ENCODE data around the gene RESF1. TPM values are rescaled to one million over a fixed set of nuclear protein-coding genes. Genes with fewer than 3 reads are reported as not detected.
A peak's percentile ranks its signal among the peaks of the same experiment; 100 is the strongest.

RESF1 gene
- total RNA-seq, 2 experiments from 2014 or later: 112 to 126 TPM

DNA sequence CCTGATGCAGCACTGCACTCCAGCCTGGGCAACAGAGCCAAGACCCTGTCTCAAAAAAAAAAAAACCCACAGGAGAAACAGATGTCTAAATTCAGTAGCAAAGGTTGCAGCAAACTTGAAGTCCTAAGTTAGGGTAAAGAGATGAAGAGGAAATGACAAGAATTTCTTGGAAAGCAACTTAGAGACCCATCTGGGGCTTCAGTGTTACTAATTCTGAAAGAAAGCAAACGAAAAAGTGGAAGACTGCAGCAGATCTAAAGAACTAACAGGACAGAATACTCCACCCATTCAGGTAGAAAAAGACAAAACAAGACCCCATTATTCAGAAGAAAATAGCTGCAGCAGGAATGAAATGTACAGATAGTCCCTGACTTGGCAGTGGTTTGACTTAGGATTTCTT lies 31.9 kb downstream of the RESF1 start:
- Mint-ChIP-seq H3K27me3 (ENCODE audit: low read depth) (no peaks in the 10 kb centered on the region), H3K4me3 (peak overlapping the region; percentile 5), H3K36me3 (ENCODE audit: low read depth) (peaks cover 83% of the 10 kb centered on the region), H3K27ac (peak overlapping the region; percentile 84), H3K4me1 (ENCODE audit: low read depth) (peaks cover 34% of the 10 kb centered on the region), H3K9me3 (ENCODE audit: insufficient read depth) (peaks cover 21% of the 10 kb centered on the region)
- peak; percentile 63 for ATAC-seq
- no peak for DNase-seq
- ChIA-PET POLR2A (interaction anchor here (1.8 to 3.5 kb wide), 2 partner anchors 12 to 32 kb away, joined by 4 to 15 read pairs; partner anchors contain the start of gene RESF1), CTCF (interaction anchor here (1.5 kb wide), 1 partner anchor 31 kb away, joined by 5 read pairs; the partner anchor contains the start of gene RESF1)

DNA sequence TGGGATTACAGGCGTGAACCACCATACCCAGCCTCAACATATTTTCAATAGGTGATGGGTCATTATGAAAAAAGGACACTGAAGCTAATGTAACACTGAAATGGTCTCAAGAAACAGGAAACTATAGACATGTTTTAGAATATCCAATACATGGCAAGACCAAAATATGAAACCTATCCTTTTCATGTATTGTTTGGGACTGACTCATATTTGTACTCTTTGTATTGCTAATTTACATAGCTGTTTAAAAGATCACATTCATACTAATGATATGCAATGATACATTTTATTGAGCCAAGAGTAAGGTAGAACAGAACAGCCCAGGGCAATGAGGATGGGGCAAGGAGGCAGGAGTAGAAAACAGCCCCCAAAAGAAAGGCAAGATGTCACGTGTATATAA lies 32.6 kb downstream of the RESF1 start:
- H3K27ac Mint-ChIP-seq: peak overlapping the region; percentile 84
- no peaks in the 10 kb centered on the region for H3K27me3 Mint-ChIP-seq (ENCODE audit: low read depth)
- H3K36me3 Mint-ChIP-seq (ENCODE audit: low read depth): peaks cover 77% of the 10 kb centered on the region
- DNase-seq (no peak), ATAC-seq (no peak)
- ChIA-PET POLR2A (interaction anchor here (1.8 to 3.5 kb wide), 2 partner anchors 11 to 32 kb away, joined by 4 to 15 read pairs; partner anchors contain the start of gene RESF1), CTCF (interaction anchor here (0.7 to 1.5 kb wide), 3 partner anchors 11 to 69 kb away, joined by 3 to 5 read pairs (median 4); partner anchors contain the start of gene RESF1)
- no peak overlapping the region for H3K4me3 Mint-ChIP-seq
- peaks cover 14% of the 10 kb centered on the region for H3K9me3 Mint-ChIP-seq (ENCODE audit: insufficient read depth)
- H3K4me1 Mint-ChIP-seq (ENCODE audit: low read depth): peaks cover 33% of the 10 kb centered on the region

DNA sequence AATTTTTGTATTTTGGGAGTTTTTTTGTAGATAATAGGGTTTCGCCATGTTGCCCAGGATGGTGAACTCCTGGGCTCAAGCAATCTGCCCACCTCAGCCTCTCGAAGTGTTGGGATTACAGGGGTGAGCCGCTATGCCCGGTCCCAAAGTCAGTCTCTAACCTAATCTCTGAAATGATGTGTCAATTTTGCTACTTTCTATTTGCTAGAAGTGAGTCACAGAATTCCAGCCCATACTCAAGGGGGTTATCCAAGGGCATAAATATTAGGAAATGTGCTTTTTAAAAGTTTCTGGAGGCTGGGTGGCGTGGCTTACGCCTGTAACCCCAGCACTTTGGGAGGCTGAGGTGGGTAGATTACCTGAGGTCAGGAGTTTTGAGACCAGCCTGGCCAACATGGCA lies 40.5 kb downstream of the RESF1 start:
- H3K4me3 Mint-ChIP-seq: no peak overlapping the region
- no peaks in the 10 kb centered on the region for H3K27me3 Mint-ChIP-seq (ENCODE audit: low read depth)
- peaks cover 46% of the 10 kb centered on the region for H3K36me3 Mint-ChIP-seq (ENCODE audit: low read depth)
- H3K27ac Mint-ChIP-seq: no peak overlapping the region
- DNase-seq (no peak), ATAC-seq (no peak)
- POLR2A ChIA-PET: no interaction called here
- H3K9me3 Mint-ChIP-seq (ENCODE audit: insufficient read depth): no peaks in the 10 kb centered on the region
- no peaks in the 10 kb centered on the region for H3K4me1 Mint-ChIP-seq (ENCODE audit: low read depth)
- CTCF ChIA-PET: no interaction called here

DNA sequence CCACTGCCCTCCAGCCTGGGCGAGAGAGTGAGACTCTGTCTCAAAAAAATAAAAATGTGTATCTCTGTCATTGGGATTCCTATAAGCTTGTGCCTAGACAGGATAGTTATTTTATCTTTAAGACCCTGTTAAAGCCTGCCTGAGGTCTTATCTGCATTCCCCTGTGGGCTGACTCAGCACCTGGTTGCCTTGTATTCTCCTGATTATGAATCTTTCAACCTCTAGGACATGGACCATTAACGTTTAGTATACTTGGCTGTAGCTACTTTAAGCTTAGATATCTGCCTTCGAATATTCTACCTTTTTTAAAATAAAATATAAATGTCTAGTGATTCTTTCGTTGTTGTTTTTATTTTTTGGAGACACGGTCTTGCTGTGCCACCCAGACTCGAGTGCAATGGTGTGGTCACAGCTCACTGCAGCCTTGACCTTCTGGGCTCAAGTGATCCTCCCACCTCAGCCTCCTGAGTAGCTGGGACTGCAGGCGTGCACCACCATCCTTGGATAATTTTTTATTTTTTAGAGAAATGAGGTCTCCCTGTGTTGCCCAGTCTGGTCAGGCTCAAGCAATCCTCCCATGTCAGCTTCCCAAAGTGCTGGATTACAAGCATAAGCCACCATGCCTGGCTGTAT lies 41.3 kb downstream of the RESF1 start:
- peaks cover 42% of the 10 kb centered on the region for H3K36me3 Mint-ChIP-seq (ENCODE audit: low read depth)
- H3K4me1 Mint-ChIP-seq (ENCODE audit: low read depth): no peaks in the 10 kb centered on the region
- ChIA-PET CTCF (no interaction called here), POLR2A (no interaction called here)
- no peaks in the 10 kb centered on the region for H3K27me3 Mint-ChIP-seq (ENCODE audit: low read depth)
- H3K9me3 Mint-ChIP-seq (ENCODE audit: insufficient read depth): no peaks in the 10 kb centered on the region
- no peak for DNase-seq
- ATAC-seq: no peak
- H3K4me3 Mint-ChIP-seq: no peak overlapping the region
- no peak overlapping the region for H3K27ac Mint-ChIP-seq

DNA sequence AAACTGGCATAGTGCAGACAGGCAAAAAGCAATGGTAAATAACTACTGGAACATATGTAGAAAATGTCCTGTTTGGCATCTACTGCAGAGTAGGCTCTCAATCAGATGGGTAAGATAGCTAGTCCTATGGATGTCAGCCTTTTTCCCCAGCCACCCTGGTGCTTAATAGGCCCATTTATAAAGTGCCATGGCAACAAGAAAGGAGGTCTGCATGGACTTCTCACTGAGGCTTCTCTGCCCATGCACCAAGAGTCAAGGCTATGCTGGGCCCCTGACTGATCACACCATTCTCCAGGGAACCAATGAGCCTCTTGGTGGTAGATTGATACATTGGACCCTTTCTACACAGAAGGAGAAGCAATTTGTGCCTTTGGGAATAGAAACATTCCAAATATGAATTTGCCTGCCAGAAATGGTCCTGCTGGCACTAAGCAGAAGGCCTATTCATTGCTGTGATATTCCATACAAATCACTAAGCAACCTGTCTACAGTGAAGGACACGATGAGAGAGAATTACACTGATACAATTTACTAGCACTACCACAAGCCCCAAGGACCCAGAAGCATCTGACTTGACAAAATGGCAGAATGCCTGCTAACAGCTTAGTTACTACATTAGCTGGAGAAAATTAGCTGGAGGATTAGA lies 43.8 kb downstream of the RESF1 start:
- Mint-ChIP-seq H3K36me3 (ENCODE audit: low read depth) (peaks cover 30% of the 10 kb centered on the region), H3K9me3 (ENCODE audit: insufficient read depth) (no peaks in the 10 kb centered on the region), H3K4me1 (ENCODE audit: low read depth) (no peaks in the 10 kb centered on the region), H3K27me3 (ENCODE audit: low read depth) (no peaks in the 10 kb centered on the region), H3K4me3 (no peak overlapping the region), H3K27ac (no peak overlapping the region)
- DNase-seq (no peak), ATAC-seq (no peak)
- POLR2A ChIA-PET: interaction anchor here (0.9 to 1.0 kb wide), 2 partner anchors 11 to 14 kb away, joined by 3 to 4 read pairs; no protein-coding TSS in a partner anchor
- CTCF ChIA-PET: interaction anchor here (0.9 kb wide), 1 partner anchor 11 kb away, joined by 3 read pairs; no protein-coding TSS in a partner anchor

DNA sequence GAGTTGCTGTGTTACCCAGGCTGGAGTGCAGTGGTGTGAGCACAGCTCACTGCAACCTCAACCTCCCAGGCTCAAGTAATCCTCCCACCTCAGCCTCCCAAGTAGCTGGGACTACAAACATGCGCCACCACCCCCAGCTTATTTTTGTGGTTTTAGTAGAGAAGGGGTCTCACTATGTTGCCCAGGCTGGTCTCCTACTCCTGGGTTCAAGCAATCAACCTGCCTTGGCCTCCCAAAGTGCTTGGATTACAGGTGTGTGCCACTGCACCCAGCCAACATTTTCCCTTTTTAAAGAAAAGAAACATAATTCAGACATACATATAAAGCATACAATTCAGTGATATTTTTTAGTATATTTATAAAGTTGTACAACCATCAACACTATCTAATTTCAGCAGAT lies 44.4 kb downstream of the RESF1 start:
- Mint-ChIP-seq H3K27ac (no peak overlapping the region), H3K9me3 (ENCODE audit: insufficient read depth) (no peaks in the 10 kb centered on the region)
- CTCF ChIA-PET: interaction anchor here (1.0 kb wide), 1 partner anchor 309 kb away, joined by 3 read pairs; no protein-coding TSS in a partner anchor

DNA sequence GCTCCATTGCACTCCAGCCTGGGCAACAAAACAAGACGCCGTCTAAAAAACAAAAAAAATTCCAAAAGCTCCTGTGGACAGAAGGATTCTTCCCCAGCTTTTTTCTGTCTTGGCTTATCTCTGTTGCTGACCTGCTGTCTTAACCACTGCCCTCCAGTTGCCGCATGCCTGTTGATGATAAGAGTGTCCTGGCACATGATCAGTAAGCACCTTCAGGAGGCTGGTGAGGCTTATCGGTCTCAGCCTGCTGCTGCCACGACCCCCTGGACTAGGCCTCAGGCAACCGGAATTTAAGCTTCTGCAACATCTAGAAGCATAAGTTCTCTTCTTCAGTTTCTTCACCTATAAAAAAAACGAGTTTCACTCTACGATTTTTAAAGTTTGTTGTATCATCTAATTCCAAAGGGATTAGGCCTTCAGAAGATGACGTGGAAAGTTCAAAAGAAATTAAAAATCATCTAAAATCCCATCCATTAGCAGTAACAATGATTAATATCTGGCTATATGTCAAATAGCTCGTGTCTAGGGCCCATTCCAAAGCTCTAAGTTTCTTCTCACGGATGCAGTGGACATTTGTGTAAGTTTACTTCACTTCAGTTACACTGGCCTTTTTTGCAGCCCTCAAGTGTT lies 46.4 kb downstream of the RESF1 start:
- Mint-ChIP-seq H3K36me3 (ENCODE audit: low read depth) (peaks cover 11% of the 10 kb centered on the region), H3K27me3 (ENCODE audit: low read depth) (no peaks in the 10 kb centered on the region), H3K9me3 (ENCODE audit: insufficient read depth) (no peaks in the 10 kb centered on the region), H3K27ac (no peak overlapping the region), H3K4me3 (no peak overlapping the region), H3K4me1 (ENCODE audit: low read depth) (no peaks in the 10 kb centered on the region)
- POLR2A ChIA-PET: no interaction called here
- CTCF ChIA-PET: interaction anchor here (0.6 kb wide), 1 partner anchor 10 kb away, joined by 3 read pairs; no protein-coding TSS in a partner anchor
- ATAC-seq (no peak), DNase-seq (no peak)

More for the DNA sequence above, 44.4 kb downstream of the RESF1 start:
- Mint-ChIP-seq H3K4me3 (no peak overlapping the region), H3K36me3 (ENCODE audit: low read depth) (peaks cover 25% of the 10 kb centered on the region), H3K4me1 (ENCODE audit: low read depth) (no peaks in the 10 kb centered on the region), H3K27me3 (ENCODE audit: low read depth) (no peaks in the 10 kb centered on the region)
- ATAC-seq: no peak
- POLR2A ChIA-PET: no interaction called here
- DNase-seq: no peak

Other genes starting within 250 kb of the RESF1 start
- gene AMN1, start 230.4 kb upstream of the RESF1 start, total RNA-seq: 1 to 10 TPM; 3.4 to 3.5 TPM
- gene BICD1, start 147.4 kb downstream of the RESF1 start, total RNA-seq: 10 to 100 TPM; 16.8 to 17.6 TPM

All from activated CD8-positive, alpha-beta T cell treated with anti-CD3 and anti-CD28 coated beads, Interleukin-2, amount 10 ng/mL, durations not matched to agents 7 days and 5 days (primary cell).